GDM1 (cell line): ENCODE results near the gene SHISA6.

Source experiments
- DNase-seq: peaks from one replicate; lab custom pipeline; 2025; lab: John Stamatoyannopoulos, UW

Gene SHISA6

DNA sequence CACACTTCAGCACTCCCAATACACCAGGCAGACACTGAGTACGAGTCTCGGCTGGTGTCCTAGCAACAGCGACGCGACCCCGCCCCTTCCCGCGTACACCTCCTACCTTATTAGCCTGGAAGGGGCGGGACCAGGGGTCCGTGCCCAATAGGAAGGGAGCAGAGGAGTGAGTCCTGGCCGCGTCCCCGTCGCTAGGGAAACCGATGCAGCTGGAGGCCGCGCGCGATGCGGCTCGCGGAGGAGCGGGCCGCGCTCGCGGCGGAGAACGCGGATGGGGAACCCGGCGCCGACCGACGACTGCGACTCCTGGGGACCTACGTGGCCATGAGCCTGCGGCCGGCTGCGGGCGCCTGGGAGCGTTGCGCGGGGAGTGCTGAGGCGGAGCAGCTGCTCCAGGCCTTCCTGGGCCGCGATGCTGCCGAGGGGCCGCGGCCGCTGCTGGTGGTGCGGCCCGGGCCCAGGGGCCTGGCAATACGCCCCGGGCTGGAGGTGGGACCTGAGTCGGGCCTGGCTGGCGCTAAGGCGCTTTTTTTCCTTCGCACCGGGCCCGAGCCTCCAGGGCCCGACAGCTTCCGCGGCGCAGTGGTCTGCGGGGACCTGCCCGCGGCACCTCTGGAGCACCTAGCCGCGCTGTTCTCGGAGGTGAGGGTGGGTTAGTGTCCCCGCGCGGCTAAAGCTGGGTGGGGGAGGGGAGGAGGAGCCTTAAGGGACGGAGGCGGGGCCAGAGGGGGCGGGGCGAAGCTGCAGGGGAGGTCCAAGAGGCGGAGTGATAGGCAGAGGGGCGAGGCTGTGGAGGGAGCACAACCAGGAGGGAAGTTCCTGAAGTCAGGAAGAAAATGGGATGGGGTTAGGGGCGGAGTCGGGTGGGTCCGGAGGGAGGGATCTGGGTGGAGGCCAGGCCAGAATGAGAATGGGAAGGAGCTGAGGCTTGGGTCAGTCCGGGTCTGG is 357.5 kb downstream of the SHISA6 start, which contains the start of gene DNAH9:
Gene DNAH9 (plus strand): TSS at position 197 of the 948 bp plus-strand sequence. CDS start 29 bp downstream, at position 226.
- no peak for DNase-seq

DNA sequence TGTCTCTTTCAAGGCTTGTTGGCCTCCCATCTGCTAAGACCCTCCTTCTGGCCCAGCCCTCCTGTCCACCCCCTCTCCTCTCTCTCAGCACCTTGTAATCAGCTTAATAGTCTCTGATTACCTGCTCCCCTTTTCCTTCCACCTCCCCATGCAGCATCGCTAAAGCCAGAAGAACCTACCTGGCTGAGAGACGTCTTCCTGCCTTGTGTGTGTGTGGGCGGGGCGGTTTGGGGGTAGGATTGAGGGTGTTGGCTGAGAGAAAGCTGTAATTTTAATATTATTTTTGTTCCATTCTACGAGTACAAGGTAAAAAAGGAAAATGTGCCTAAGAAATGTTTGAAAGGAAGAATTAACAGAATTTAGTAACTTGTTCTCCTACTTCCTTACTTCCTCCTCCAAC is 360.6 kb downstream of the SHISA6 start:
- DNase-seq = no peak

DNA sequence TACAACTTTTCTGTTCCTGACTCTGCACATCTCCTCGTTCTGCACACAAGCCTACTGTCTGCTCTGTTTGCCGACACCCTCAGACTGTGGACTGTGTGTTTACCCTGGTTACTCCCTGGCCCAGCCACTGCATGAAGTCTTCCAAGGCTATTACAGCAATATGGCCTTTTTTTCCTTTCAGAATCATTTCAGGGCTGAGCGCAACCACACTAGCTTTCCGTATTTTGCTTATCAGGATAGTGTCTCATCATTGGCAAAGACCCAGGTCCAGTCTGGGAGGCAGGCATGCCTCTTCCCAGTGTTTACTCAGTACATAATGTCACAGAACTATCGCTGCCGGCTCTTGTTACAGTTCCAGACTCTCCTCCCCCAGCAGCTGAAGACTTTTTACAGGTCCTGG is 367.4 kb downstream of the SHISA6 start:
- DNase-seq = no peak

DNA sequence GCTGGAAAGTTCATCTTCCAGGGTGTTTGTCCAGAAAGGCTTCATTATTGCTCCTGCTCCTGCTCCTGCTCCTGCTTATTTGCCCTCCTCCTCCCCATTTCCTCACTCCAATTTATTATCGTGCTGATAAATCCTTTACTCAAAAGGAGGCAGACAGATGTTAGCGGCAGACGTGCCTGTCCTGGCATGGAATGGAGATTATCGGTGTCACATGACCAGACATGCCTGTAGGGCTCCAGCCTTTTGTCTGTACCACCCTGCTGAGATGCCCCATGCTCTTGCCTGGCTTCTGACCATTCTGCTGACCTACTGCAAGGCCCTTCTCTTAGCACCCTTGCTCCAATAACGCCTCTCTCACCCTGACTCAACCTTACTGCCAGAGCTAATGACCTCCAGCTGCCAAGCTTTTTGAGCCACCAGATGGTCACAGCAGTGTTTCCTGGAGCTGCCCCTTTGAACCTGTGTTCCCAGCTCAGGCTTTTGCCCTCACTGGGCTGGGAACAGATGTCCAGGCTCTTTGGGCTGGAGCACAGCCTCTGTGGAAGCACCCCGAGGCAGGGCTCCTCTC is 370.1 kb downstream of the SHISA6 start:
- DNase-seq = no peak

DNA sequence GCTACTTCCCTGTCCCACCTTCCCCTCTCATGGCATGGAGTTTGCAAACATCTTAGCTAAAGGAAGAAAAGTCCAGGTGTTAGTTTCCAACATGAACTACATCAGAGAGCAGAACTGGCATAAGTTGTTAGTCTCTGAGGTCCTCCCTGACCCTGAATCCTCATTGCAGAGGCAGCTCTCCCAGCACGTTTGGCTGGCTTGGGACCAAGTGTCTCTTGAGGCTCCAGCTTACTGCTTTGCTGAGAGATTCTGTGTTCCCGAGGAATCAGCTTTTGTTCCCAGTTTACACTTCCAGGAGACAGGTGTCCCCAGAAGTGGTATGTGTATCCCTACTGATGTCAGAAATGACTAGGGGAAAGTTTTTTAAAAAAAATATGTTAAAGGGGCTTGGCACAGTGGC is 371.9 kb downstream of the SHISA6 start:
- DNase-seq = no peak
